22Rv1 (cell line): ENCODE data around the gene CDKN2AIPNL.

Experiments used
- CTCF ChIP-seq: fragments of 450-650 bp; IDR thresholded peaks from 2 replicates; pipeline ENCODE4 v1.5.1; 2017; ENCODE audit warnings: mild to moderate bottlenecking
- ZFX ChIP-seq: fragments of 450-650 bp; IDR thresholded peaks from 2 replicates; pipeline ENCODE4 v1.6.1; 2017; ENCODE audit warnings: antibody characterized with exemption, borderline replicate concordance

- peak; percentile 90 for TF ChIP-seq CTCF
- TF ChIP-seq ZFX = no peak
These were observed at the start of gene CDKN2AIPNL for GRCh38 chr5:134411546-134412266.
